Measurements from ENCODE around the gene HLA-DQB1. TPM values are rescaled to one million over a fixed set of nuclear protein-coding genes. Genes with fewer than 3 reads are reported as not detected.
"Not testable (repeated sequence)": the region's sequence is repeated elsewhere in the genome, so short reads cannot be mapped to it uniquely, and the experiment has no call there.

HLA-DQB1 gene
- total RNA-seq, 1 donor from 2014 or later, result not detected

GRCh38 chr6:32662099-32662498, 4.4 kb downstream of the HLA-DQB1 start:
- DNase-seq, result no peak

- DNase-seq, result no peak
These were observed 6.4 kb downstream of the HLA-DQB1 start for GRCh38 chr6:32659856-32660595.

- no peak for DNase-seq
These were observed 8.1 kb downstream of the HLA-DQB1 start for GRCh38 chr6:32658268-32658897.

GRCh38 chr6:32657819-32658218, 8.6 kb downstream of the HLA-DQB1 start:
- DNase-seq, result not testable (repeated sequence)

- DNase-seq, result not testable (repeated sequence)
These were observed 9.1 kb downstream of the HLA-DQB1 start for GRCh38 chr6:32657329-32657728.

GRCh38 chr6:32655203-32655710, 11.2 kb downstream of the HLA-DQB1 start:
- DNase-seq, result no peak

- DNase-seq, result no peak
These were observed 21.3 kb downstream of the HLA-DQB1 start for GRCh38 chr6:32645047-32645703.

- no peak for DNase-seq
These were observed 22.6 kb downstream of the HLA-DQB1 start for GRCh38 chr6:32643904-32644303.

- DNase-seq, result no peak
These were observed 23.7 kb downstream of the HLA-DQB1 start for GRCh38 chr6:32642720-32643106.

- not testable (repeated sequence) for DNase-seq
These were observed 24.4 kb downstream of the HLA-DQB1 start for GRCh38 chr6:32641785-32642719.

- no peak for DNase-seq
These were observed 25.3 kb downstream of the HLA-DQB1 start for GRCh38 chr6:32641122-32641521.

GRCh38 chr6:32639440-32640394, 26.7 kb downstream of the HLA-DQB1 start:
- DNase-seq, result no peak

- no peak for DNase-seq
These were observed 27.8 kb downstream of the HLA-DQB1 start for GRCh38 chr6:32638532-32639219.

- no peak for DNase-seq
These were observed 28.6 kb downstream of the HLA-DQB1 start for GRCh38 chr6:32637883-32638282.

GRCh38 chr6:32637219-32637880, 29.1 kb downstream of the HLA-DQB1 start, which contains the start of gene HLA-DQA1:
Gene HLA-DQA1 (plus strand): TSS chr6:32637406. CDS start chr6:32637459, 53 bp downstream.
- no peak for DNase-seq

- no peak for DNase-seq
These were observed 30.8 kb downstream of the HLA-DQB1 start for GRCh38 chr6:32635526-32636123.

- DNase-seq, result not testable (repeated sequence)
These were observed 36.7 kb downstream of the HLA-DQB1 start for GRCh38 chr6:32629793-32630192.

GRCh38 chr6:32627831-32628230, 38.6 kb downstream of the HLA-DQB1 start:
- no peak for DNase-seq

- no peak for DNase-seq
These were observed 39.2 kb downstream of the HLA-DQB1 start for GRCh38 chr6:32627249-32627648.

Measured in tongue (tissue), 2 donors.